ENCODE results near the gene CACNG7. TPM values are rescaled to one million over a fixed set of nuclear protein-coding genes. Genes with fewer than 3 reads are reported as not detected.

Gene CACNG7
- polyA plus RNA-seq, 1 donor from 2014 or later, result 27.8 TPM

DNA sequence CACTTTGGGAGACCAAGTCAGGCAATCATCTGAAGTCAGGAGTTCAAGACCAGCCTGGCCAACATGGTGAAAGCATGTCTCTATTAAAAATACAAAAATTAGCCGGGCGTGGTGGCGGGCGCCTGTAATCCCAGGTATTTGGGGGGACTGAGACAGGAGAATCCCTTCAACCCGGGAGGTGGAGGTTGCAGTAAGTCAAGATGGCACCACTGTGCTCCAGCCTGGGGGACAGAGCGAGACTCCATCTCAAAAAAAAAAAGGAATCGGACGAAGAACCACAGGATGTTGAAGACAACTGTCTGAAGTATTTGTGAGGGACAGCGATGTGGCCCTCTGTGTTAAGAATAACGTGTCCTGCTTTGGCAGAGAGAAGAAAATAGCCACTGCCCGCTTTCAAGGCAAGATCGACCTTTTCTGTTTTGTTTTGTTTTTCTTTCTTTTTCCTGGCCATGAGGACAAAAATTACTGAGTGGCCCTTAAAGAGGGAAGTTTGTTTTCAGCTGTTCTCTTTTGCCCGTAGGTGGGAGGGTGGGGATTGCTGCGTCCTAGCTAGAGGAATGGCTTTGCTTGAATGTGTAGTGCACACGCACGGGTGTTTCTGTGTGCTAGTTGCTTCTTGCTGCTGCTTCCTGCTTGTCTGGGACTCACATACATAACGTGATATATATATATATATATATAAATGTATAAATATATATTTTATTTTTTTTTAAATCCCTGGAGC lies 33.3 kb upstream of the CACNG7 start:
- H3K27ac ChIP-seq (ENCODE audit: low read length), result no peak overlapping the region
- TF ChIP-seq, protein P1, sequence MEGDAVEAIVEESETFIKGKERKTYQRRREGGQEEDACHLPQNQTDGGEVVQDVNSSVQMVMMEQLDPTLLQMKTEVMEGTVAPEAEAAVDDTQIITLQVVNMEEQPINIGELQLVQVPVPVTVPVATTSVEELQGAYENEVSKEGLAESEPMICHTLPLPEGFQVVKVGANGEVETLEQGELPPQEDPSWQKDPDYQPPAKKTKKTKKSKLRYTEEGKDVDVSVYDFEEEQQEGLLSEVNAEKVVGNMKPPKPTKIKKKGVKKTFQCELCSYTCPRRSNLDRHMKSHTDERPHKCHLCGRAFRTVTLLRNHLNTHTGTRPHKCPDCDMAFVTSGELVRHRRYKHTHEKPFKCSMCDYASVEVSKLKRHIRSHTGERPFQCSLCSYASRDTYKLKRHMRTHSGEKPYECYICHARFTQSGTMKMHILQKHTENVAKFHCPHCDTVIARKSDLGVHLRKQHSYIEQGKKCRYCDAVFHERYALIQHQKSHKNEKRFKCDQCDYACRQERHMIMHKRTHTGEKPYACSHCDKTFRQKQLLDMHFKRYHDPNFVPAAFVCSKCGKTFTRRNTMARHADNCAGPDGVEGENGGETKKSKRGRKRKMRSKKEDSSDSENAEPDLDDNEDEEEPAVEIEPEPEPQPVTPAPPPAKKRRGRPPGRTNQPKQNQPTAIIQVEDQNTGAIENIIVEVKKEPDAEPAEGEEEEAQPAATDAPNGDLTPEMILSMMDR (IDR thresholded peaks at IDR 0.05; ENCODE audit: poor library complexity, severe bottlenecking), result no peak
- TF ChIP-seq SMC3 (conservative IDR thresholded peaks at IDR 0.05; ENCODE audit: poor library complexity) (no peak), EZH2 (IDR thresholded peaks at IDR 0.05; ENCODE audit: borderline replicate concordance, insufficient read depth, low read length, poor library complexity, severe bottlenecking) (no peak), POLR2AphosphoS5 (IDR thresholded peaks at IDR 0.05) (no peak), RAD21 (conservative IDR thresholded peaks at IDR 0.05) (no peak), TAF1 (IDR thresholded peaks at IDR 0.05; ENCODE audit: low read depth) (no peak), EP300 (conservative IDR thresholded peaks at IDR 0.05; ENCODE audit: poor library complexity, severe bottlenecking) (no peak), MXI1 (conservative IDR thresholded peaks at IDR 0.05; ENCODE audit: poor library complexity, severe bottlenecking) (no peak)
- TF ChIP-seq, protein P2, sequence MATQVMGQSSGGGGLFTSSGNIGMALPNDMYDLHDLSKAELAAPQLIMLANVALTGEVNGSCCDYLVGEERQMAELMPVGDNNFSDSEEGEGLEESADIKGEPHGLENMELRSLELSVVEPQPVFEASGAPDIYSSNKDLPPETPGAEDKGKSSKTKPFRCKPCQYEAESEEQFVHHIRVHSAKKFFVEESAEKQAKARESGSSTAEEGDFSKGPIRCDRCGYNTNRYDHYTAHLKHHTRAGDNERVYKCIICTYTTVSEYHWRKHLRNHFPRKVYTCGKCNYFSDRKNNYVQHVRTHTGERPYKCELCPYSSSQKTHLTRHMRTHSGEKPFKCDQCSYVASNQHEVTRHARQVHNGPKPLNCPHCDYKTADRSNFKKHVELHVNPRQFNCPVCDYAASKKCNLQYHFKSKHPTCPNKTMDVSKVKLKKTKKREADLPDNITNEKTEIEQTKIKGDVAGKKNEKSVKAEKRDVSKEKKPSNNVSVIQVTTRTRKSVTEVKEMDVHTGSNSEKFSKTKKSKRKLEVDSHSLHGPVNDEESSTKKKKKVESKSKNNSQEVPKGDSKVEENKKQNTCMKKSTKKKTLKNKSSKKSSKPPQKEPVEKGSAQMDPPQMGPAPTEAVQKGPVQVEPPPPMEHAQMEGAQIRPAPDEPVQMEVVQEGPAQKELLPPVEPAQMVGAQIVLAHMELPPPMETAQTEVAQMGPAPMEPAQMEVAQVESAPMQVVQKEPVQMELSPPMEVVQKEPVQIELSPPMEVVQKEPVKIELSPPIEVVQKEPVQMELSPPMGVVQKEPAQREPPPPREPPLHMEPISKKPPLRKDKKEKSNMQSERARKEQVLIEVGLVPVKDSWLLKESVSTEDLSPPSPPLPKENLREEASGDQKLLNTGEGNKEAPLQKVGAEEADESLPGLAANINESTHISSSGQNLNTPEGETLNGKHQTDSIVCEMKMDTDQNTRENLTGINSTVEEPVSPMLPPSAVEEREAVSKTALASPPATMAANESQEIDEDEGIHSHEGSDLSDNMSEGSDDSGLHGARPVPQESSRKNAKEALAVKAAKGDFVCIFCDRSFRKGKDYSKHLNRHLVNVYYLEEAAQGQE (IDR thresholded peaks at IDR 0.05; ENCODE audit: borderline replicate concordance), result no peak
- no peaks in the 10 kb centered on the region for H3F3A ChIP-seq (ENCODE audit: insufficient read depth, low read length, poor library complexity, severe bottlenecking)
- H3K27me3 ChIP-seq (ENCODE audit: insufficient read depth, low read depth, low read length), result no peaks in the 10 kb centered on the region
- no peaks in the 10 kb centered on the region for H3K79me2 ChIP-seq (replicated peaks; ENCODE audit: insufficient read depth, low read length)
- H3K9me2 ChIP-seq (ENCODE audit: insufficient read depth, low read length), result no peaks in the 10 kb centered on the region
- H3K9me3 ChIP-seq (ENCODE audit: low read length), result no peaks in the 10 kb centered on the region
- no peak overlapping the region for H2AFZ ChIP-seq (ENCODE audit: low read depth, low read length)
- H3K4me2 ChIP-seq (ENCODE audit: low read length), result no peak overlapping the region
- H4K20me1 ChIP-seq (ENCODE audit: insufficient read depth), result no peaks in the 10 kb centered on the region
- no peak overlapping the region for H3K4me3 ChIP-seq (ENCODE audit: low read length)
- no peak overlapping the region for H3K9ac ChIP-seq (ENCODE audit: low read length)
- H3K36me3 ChIP-seq (ENCODE audit: insufficient read depth, low read length), result no peaks in the 10 kb centered on the region

DNA sequence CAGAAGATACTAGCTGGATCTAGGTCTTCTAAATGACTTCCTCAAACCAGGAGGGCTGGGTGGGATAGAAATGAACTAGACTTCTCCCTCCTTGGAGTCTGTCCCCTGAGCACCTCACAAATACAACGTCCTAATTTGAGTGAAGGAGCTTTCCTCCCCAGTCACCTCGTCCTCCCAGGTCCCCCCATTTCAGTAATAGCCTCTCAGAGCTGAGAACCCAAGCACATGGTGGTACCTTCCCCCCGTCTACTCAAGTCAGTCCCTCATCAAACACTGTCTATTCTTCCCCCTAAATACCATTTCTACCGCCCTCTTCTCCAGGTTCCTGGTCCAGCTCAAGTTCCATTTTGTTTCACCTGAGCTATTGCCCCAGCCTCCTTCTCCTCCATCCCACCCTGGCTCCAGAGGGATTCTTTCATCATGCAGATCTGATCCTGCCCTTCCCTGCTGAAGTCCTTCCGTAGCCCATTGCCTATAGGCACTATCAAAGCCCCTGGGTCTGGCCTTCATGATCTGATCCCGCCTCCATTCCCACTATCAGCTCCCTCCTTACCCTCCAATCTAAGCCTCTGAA lies 32.3 kb upstream of the CACNG7 start:
- TF ChIP-seq, protein P1 (IDR thresholded peaks at IDR 0.05; ENCODE audit: poor library complexity, severe bottlenecking), result no peak
- no peak for TF ChIP-seq RAD21 (conservative IDR thresholded peaks at IDR 0.05)
- TF ChIP-seq EP300 (conservative IDR thresholded peaks at IDR 0.05; ENCODE audit: poor library complexity, severe bottlenecking), result no peak
- TF ChIP-seq TAF1 (IDR thresholded peaks at IDR 0.05; ENCODE audit: low read depth), result no peak
- TF ChIP-seq SMC3 (conservative IDR thresholded peaks at IDR 0.05; ENCODE audit: poor library complexity), result no peak
- no peak for TF ChIP-seq MXI1 (conservative IDR thresholded peaks at IDR 0.05; ENCODE audit: poor library complexity, severe bottlenecking)
- TF ChIP-seq, protein P2 (IDR thresholded peaks at IDR 0.05; ENCODE audit: borderline replicate concordance), result no peak
- TF ChIP-seq POLR2AphosphoS5 (IDR thresholded peaks at IDR 0.05), result no peak
- TF ChIP-seq EZH2 (IDR thresholded peaks at IDR 0.05; ENCODE audit: borderline replicate concordance, insufficient read depth, low read length, poor library complexity, severe bottlenecking), result no peak
- no peaks in the 10 kb centered on the region for H3K27me3 ChIP-seq (ENCODE audit: insufficient read depth, low read depth, low read length)
- no peaks in the 10 kb centered on the region for H3K36me3 ChIP-seq (ENCODE audit: insufficient read depth, low read length)
- H3K9me2 ChIP-seq (ENCODE audit: insufficient read depth, low read length), result no peaks in the 10 kb centered on the region
- H2AFZ ChIP-seq (ENCODE audit: low read depth, low read length), result no peak overlapping the region
- H3K9ac ChIP-seq (ENCODE audit: low read length), result no peak overlapping the region
- H3K4me2 ChIP-seq (ENCODE audit: low read length), result no peak overlapping the region
- no peak overlapping the region for H3K27ac ChIP-seq (ENCODE audit: low read length)
- no peaks in the 10 kb centered on the region for H4K20me1 ChIP-seq (ENCODE audit: insufficient read depth)
- H3K79me2 ChIP-seq (replicated peaks; ENCODE audit: insufficient read depth, low read length), result no peaks in the 10 kb centered on the region
- H3K9me3 ChIP-seq (ENCODE audit: low read length), result no peaks in the 10 kb centered on the region
- H3K4me3 ChIP-seq (ENCODE audit: low read length), result no peak overlapping the region
- H3F3A ChIP-seq (ENCODE audit: insufficient read depth, low read length, poor library complexity, severe bottlenecking), result no peaks in the 10 kb centered on the region
